DOHH2 (cell line): Measurements from ENCODE around the gene FIZ1.

Experiments
- H3F3A ChIP-seq: fragments of 200-600 bp; sonication (generic), shearing (Covaris generic); 2 replicates; pipeline ENCODE4 v1.6.0; 2016; ENCODE audit warnings: antibody characterized with exemption, mild to moderate bottlenecking; ENCODE audit not compliant: control insufficient read depth, insufficient read depth
- H3K27ac ChIP-seq: fragments of 200-600 bp; sonication (generic); 2 replicates; pipeline ENCODE4 v1.5.1; 2014; ENCODE audit warnings: low read depth, mild to moderate bottlenecking, low read length, moderate library complexity
- H3K27me3 ChIP-seq: fragments of 200-600 bp; sonication (generic); 2 replicates; pipeline ENCODE4 v1.6.1; 2014; ENCODE audit warnings: mild to moderate bottlenecking, low read length, mixed read lengths; ENCODE audit not compliant: control insufficient read depth
- H3K36me3 ChIP-seq: fragments of 200-600 bp; sonication (generic); 2 replicates; pipeline ENCODE4 v1.6.1; 2014; ENCODE audit warnings: mild to moderate bottlenecking, low read length, moderate library complexity, mixed read lengths; ENCODE audit not compliant: control insufficient read depth
- H3K4me1 ChIP-seq: fragments of 200-600 bp; sonication (generic); 2 replicates; pipeline ENCODE4 v1.6.1; 2014; ENCODE audit warnings: mild to moderate bottlenecking, low read length, mixed read lengths; ENCODE audit not compliant: control insufficient read depth
- H3K4me2 ChIP-seq: fragments of 200-600 bp; sonication (generic); 2 replicates; pipeline ENCODE4 v1.6.0; 2014; ENCODE audit warnings: mild to moderate bottlenecking, low read length, moderate library complexity
- H3K4me3 ChIP-seq: fragments of 200-600 bp; sonication (generic); 2 replicates; pipeline ENCODE4 v1.5.1; 2014; ENCODE audit warnings: mild to moderate bottlenecking, low read length, mixed read lengths
- H3K79me2 ChIP-seq: fragments of 200-600 bp; sonication (generic); 2 replicates; pipeline ENCODE4 v1.6.1; 2014; ENCODE audit warnings: mild to moderate bottlenecking, low read length, mixed read lengths; ENCODE audit not compliant: control insufficient read depth
- H3K9me2 ChIP-seq: fragments of 200-600 bp; sonication (generic); replicated peaks from 2 replicates; pipeline ENCODE4 v1.6.1; 2014; ENCODE audit warnings: mild to moderate bottlenecking, low read length, mixed read lengths; ENCODE audit not compliant: control insufficient read depth
- H3K9me3 ChIP-seq: fragments of 200-600 bp; sonication (generic); 2 replicates; pipeline ENCODE4 v1.6.1; 2014; ENCODE audit warnings: antibody characterized with exemption, low read length, mixed read lengths; ENCODE audit not compliant: control insufficient read depth, insufficient read depth
- H4K20me1 ChIP-seq: fragments of 200-600 bp; sonication (generic); 2 replicates; pipeline ENCODE4 v1.6.0; 2014; ENCODE audit warnings: low read depth, mild to moderate bottlenecking, antibody characterized with exemption, low read length, moderate library complexity; ENCODE audit not compliant: control insufficient read depth, insufficient read depth
- CTCF ChIP-seq: fragments of 200-600 bp; sonication (generic); IDR thresholded peaks from one replicate; pipeline ENCODE4 v1.5.1; 2014; ENCODE audit warnings: antibody characterized with exemption, mild to moderate bottlenecking, low read depth, low read length; ENCODE audit not compliant: poor library complexity, severe bottlenecking
- EZH2phosphoT487 ChIP-seq: fragments of 200-600 bp; sonication (generic); IDR thresholded peaks from 2 replicates; pipeline ENCODE4 v1.6.1; 2017; ENCODE audit warnings: borderline replicate concordance, mild to moderate bottlenecking, antibody characterized with exemption, low read length, moderate library complexity, mixed read lengths

The FIZ1 gene

GRCh38 chr19:55598034-55598433 lies 1.3 kb downstream of the FIZ1 start:
- Histone ChIP-seq H3K27ac (no peak overlapping the region), H3K36me3 (peaks cover 33% of the 10 kb centered on the region), H3K4me2 (peak overlapping the region; percentile 84), H3K4me1 (peaks cover 20% of the 10 kb centered on the region), H3F3A (peaks cover 11% of the 10 kb centered on the region), H4K20me1 (no peaks in the 10 kb centered on the region), H3K27me3 (no peaks in the 10 kb centered on the region), H3K4me3 (peak overlapping the region; percentile 84; the same call in 1 of the 2 replicates), H3K9me3 (no peaks in the 10 kb centered on the region), H3K79me2 (peaks cover 9% of the 10 kb centered on the region), H3K9me2 (no peaks in the 10 kb centered on the region)
- no peak for TF ChIP-seq CTCF
- no peak for TF ChIP-seq EZH2phosphoT487

GRCh38 chr19:55597501-55597921 lies 1.8 kb downstream of the FIZ1 start:
- Histone ChIP-seq H3K9me2 (no peaks in the 10 kb centered on the region), H3K27ac (no peak overlapping the region), H3K9me3 (no peaks in the 10 kb centered on the region), H4K20me1 (no peaks in the 10 kb centered on the region), H3K4me2 (no peak overlapping the region), H3K79me2 (peaks cover 9% of the 10 kb centered on the region), H3K4me3 (no peak overlapping the region), H3K36me3 (peaks cover 33% of the 10 kb centered on the region), H3K27me3 (no peaks in the 10 kb centered on the region), H3K4me1 (peaks cover 20% of the 10 kb centered on the region), H3F3A (peaks cover 11% of the 10 kb centered on the region)
- TF ChIP-seq CTCF (no peak), EZH2phosphoT487 (no peak)

GRCh38 chr19:55596304-55596703 lies 3.0 kb downstream of the FIZ1 start:
- Histone ChIP-seq H3F3A (peaks cover 5% of the 10 kb centered on the region), H3K9me2 (no peaks in the 10 kb centered on the region), H4K20me1 (no peaks in the 10 kb centered on the region), H3K4me3 (no peak overlapping the region), H3K27me3 (no peaks in the 10 kb centered on the region), H3K79me2 (peaks cover 9% of the 10 kb centered on the region), H3K4me1 (peaks cover 17% of the 10 kb centered on the region), H3K4me2 (no peak overlapping the region), H3K9me3 (no peaks in the 10 kb centered on the region), H3K36me3 (peaks cover 33% of the 10 kb centered on the region), H3K27ac (no peak overlapping the region)
- no peak for TF ChIP-seq CTCF
- TF ChIP-seq EZH2phosphoT487, result no peak
